ENCODE results near the gene MUC13. TPM values are rescaled to one million over a fixed set of nuclear protein-coding genes. Genes with fewer than 3 reads are reported as not detected.

The MUC13 gene
- total RNA-seq, 4 donors from 2014 or later: 37.8 to 700 (median 401) TPM

DNA sequence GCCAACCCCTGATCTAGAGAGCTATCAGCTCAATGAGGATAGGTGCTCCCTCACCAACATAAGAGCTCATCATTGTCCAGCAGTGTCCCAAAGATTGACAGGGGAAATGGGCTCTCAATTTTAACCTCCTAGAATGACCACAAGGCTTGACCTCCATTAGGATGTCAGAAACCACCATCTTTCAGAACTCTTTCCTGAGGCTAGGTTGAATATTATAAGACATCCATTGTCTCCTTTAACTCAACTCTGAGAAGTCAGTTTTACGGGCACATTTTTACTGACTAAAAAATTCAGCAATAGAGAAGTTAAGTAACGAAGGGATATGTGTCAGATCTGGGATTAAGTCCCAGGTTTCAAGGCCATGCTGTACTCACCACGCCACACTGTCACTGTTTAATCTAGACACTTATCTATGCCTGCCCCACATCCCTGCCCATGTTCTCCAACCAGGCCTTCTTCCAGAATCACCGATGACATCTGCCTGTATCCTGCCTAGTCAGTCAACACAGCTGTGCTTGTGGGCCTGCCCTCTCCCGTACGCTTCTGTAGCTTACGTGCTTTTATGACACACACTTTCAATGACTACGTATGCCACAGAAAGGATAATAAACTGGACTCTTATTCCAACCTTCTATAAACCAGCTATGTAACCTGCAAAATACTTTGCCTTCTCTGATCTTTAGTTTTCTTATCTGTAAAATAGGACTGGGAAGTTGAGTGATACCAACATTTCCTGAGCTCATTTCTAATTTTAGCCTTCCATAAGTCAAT is 17.1 kb upstream of the MUC13 start:
- Histone ChIP-seq H3K9me3 (no peaks in the 10 kb centered on the region), H3K36me3 (no peaks in the 10 kb centered on the region), H3K4me3 (no peak overlapping the region), H3K4me1 (peaks cover 0 to 12% (median 4%) of the 10 kb centered on the region in 4 donors), H3K27me3 (no peaks in the 10 kb centered on the region), H3K27ac (peak overlapping the region; percentile 49 to 63 (median 55))
- TF ChIP-seq POLR2AphosphoS5 (IDR thresholded peaks at IDR 0.05) (peak; percentile 24 to 79 (median 69)), POLR2A (IDR thresholded peaks at IDR 0.05) (peak; percentile 39), EP300 (IDR thresholded peaks at IDR 0.05; ENCODE audit: low read depth) (no peak)
- TF ChIP-seq, protein P1, sequence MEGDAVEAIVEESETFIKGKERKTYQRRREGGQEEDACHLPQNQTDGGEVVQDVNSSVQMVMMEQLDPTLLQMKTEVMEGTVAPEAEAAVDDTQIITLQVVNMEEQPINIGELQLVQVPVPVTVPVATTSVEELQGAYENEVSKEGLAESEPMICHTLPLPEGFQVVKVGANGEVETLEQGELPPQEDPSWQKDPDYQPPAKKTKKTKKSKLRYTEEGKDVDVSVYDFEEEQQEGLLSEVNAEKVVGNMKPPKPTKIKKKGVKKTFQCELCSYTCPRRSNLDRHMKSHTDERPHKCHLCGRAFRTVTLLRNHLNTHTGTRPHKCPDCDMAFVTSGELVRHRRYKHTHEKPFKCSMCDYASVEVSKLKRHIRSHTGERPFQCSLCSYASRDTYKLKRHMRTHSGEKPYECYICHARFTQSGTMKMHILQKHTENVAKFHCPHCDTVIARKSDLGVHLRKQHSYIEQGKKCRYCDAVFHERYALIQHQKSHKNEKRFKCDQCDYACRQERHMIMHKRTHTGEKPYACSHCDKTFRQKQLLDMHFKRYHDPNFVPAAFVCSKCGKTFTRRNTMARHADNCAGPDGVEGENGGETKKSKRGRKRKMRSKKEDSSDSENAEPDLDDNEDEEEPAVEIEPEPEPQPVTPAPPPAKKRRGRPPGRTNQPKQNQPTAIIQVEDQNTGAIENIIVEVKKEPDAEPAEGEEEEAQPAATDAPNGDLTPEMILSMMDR (IDR thresholded peaks at IDR 0.05): no peak
- intact Hi-C loops (cut with DNase I; ENCODE audit: low total_unique reads) (no loop called here), in situ Hi-C loops (cut with MboI; ENCODE audit: low pct_ligation_motif_present in 1 of 4, low pct_unique_long_range_greater_than_20kb in 1 of 4, low sequenced_read_pairs in 3 of 4) (no loop called here)
- 57 to 84% methylated on average over 3 to 8 of the region's 8 CpGs for WGBS, 2 donors (ENCODE audit: low coverage in 1 of 2)
- peak; percentile 76 for DNase-seq

DNA sequence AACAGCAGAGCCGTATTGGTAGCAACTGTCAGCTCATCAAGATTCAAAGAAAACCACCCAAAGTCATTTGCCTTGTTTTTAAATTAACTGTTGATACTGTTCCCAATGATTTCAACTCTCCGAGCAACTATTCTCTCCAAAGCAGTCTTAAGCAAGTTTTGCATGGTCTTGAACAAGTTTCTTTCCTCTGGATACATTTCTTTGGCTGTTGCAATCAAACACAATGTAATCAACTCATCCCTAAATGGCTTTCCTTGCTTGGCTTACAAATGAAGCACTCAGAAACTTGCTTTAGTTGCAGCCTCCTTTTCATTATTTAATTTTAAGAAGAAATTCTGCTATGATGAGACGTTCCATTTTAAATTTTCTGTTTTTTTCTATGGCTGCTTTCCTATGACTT is 15.5 kb upstream of the MUC13 start:
- intact Hi-C loops (cut with DNase I; ENCODE audit: low total_unique reads): no loop called here
- WGBS, 2 donors (ENCODE audit: low coverage in 1 of 2): 74 to 79% methylated on average over 3 of the region's 3 CpGs

DNA sequence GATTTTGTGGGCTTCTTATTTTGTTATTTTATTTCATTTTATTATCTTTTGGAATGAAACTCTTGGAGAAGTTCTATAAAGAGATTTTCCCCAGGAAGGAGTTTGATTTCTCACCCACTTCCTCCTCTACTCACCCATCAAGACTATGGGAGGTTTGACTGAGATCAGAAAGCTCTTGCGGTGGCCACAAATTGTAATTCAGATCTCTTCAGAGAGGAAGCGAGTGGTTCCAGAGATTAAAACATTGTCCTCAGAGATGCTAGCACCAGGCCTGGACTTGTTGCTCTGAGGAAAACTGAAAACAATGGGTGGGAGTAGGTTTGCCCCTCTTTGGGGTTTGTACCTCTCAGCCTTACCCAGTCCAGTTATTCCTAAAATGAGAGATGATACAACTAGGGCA is 8.1 kb upstream of the MUC13 start:
- intact Hi-C loops (cut with DNase I; ENCODE audit: low total_unique reads): no loop called here
- 77 to 89% methylated on average over 2 of the region's 2 CpGs for WGBS, 2 donors (ENCODE audit: low coverage in 1 of 2)
- H3K27ac ChIP-seq: no peak overlapping the region
- in situ Hi-C loops (cut with MboI; ENCODE audit: low pct_ligation_motif_present in 1 of 4, low pct_unique_long_range_greater_than_20kb in 1 of 4, low sequenced_read_pairs in 3 of 4): loop anchor here in 1 of 4 donors (25.0 kb wide), 1 partner anchor 495 kb away; no protein-coding TSS in a partner anchor
- no peaks in the 10 kb centered on the region for H3K4me1 ChIP-seq
- TF ChIP-seq, protein P1 (IDR thresholded peaks at IDR 0.05): no peak
- no peak for TF ChIP-seq POLR2AphosphoS5 (IDR thresholded peaks at IDR 0.05)
- TF ChIP-seq EP300 (IDR thresholded peaks at IDR 0.05; ENCODE audit: low read depth): no peak
- TF ChIP-seq POLR2A (IDR thresholded peaks at IDR 0.05): no peak
- no peaks in the 10 kb centered on the region for H3K36me3 ChIP-seq
- no peaks in the 10 kb centered on the region for H3K27me3 ChIP-seq
- H3K9me3 ChIP-seq: no peaks in the 10 kb centered on the region
- no peak for DNase-seq
- no peak overlapping the region for H3K4me3 ChIP-seq

More for the DNA sequence above, 15.5 kb upstream of the MUC13 start:
- H3K27me3 ChIP-seq: no peaks in the 10 kb centered on the region
- DNase-seq: no peak
- in situ Hi-C loops (cut with MboI; ENCODE audit: low pct_ligation_motif_present in 1 of 4, low pct_unique_long_range_greater_than_20kb in 1 of 4, low sequenced_read_pairs in 3 of 4): no loop called here
- H3K36me3 ChIP-seq: no peaks in the 10 kb centered on the region
- H3K4me3 ChIP-seq: no peak overlapping the region
- TF ChIP-seq EP300 (IDR thresholded peaks at IDR 0.05; ENCODE audit: low read depth): no peak
- TF ChIP-seq POLR2A (IDR thresholded peaks at IDR 0.05): no peak
- TF ChIP-seq, protein P1 (IDR thresholded peaks at IDR 0.05): no peak
- no peak for TF ChIP-seq POLR2AphosphoS5 (IDR thresholded peaks at IDR 0.05)
- peaks cover 0 to 12% (median 4%) of the 10 kb centered on the region in 4 donors for H3K4me1 ChIP-seq
- no peaks in the 10 kb centered on the region for H3K9me3 ChIP-seq
- H3K27ac ChIP-seq: no peak overlapping the region

DNA sequence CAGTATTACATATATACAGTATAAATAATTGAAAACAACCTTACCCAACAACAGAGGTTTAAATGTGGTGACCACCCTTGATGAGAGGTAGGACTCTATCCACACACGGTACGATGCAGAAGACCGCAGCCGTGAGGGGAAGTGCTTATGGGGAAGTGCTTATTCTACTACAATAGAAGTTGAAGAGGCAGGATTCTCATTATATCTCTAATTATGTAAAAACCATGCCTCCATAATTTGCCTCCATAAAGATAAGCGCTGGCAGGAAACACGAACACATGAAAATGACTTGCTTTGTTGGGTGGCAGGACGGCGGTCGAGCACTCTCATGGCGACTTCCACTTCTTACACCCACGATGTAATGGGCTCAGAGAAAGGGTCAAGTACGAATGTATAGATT is 7.2 kb upstream of the MUC13 start:
- H3K9me3 ChIP-seq: no peaks in the 10 kb centered on the region
- in situ Hi-C loops (cut with MboI; ENCODE audit: low pct_ligation_motif_present in 1 of 4, low pct_unique_long_range_greater_than_20kb in 1 of 4, low sequenced_read_pairs in 3 of 4) (loop anchor here in 1 of 4 donors (25.0 kb wide), 1 partner anchor 496 kb away; no protein-coding TSS in a partner anchor), intact Hi-C loops (cut with DNase I; ENCODE audit: low total_unique reads) (no loop called here)
- no peaks in the 10 kb centered on the region for H3K36me3 ChIP-seq
- no peak overlapping the region for H3K27ac ChIP-seq
- no peak overlapping the region for H3K4me3 ChIP-seq
- WGBS, 2 donors (ENCODE audit: low coverage in 1 of 2): 76 to 81% methylated on average over 12 of the region's 12 CpGs
- no peaks in the 10 kb centered on the region for H3K27me3 ChIP-seq
- peaks cover 0 to under 1% (median under 1%) of the 10 kb centered on the region in 4 donors for H3K4me1 ChIP-seq
- no peak for TF ChIP-seq POLR2A (IDR thresholded peaks at IDR 0.05)
- TF ChIP-seq, protein P1 (IDR thresholded peaks at IDR 0.05): no peak
- TF ChIP-seq POLR2AphosphoS5 (IDR thresholded peaks at IDR 0.05): no peak
- TF ChIP-seq EP300 (IDR thresholded peaks at IDR 0.05; ENCODE audit: low read depth): no peak
- no peak for DNase-seq

Data from transverse colon (tissue), 4 donors.